Mesenchymal stem cell (in vitro differentiated cells and primary cell): Measurements from ENCODE around the gene SCAF8.
A peak's percentile ranks its signal among the peaks of the same experiment; 100 is the strongest.

Experiments
- DNase-seq: peaks from one replicate; pipeline ENCODE4 v3.0.0-alpha.2; 2013
- H2AFZ ChIP-seq: one replicate; pipeline ENCODE4 v1.6.1; 2013; ENCODE audit warnings: low read depth, mild to moderate bottlenecking, control low read depth, inconsistent platforms, low read length, moderate library complexity
- H2AK5ac ChIP-seq: 2 replicates; pipeline ENCODE4 v1.6.1; 2013; ENCODE audit warnings: low read length, moderate library complexity, mild to moderate bottlenecking, inconsistent platforms; ENCODE audit not compliant: severe bottlenecking
- H2BK120ac ChIP-seq: one replicate; pipeline ENCODE4 v1.6.1; 2013; ENCODE audit warnings: low read depth, mild to moderate bottlenecking, inconsistent platforms, low read length, moderate library complexity
- H2BK12ac ChIP-seq, 2 experiments: one replicate each; pipeline ENCODE4 v1.6.1; 2013; ENCODE audit warnings: inconsistent platforms in 2 of 2, low read length in 2 of 2, mild to moderate bottlenecking in 2 of 2, moderate library complexity in 2 of 2, control low read depth in 1 of 2
- H2BK15ac ChIP-seq: one replicate; pipeline ENCODE4 v1.6.1; 2013; ENCODE audit warnings: mild to moderate bottlenecking, low read depth, inconsistent platforms; ENCODE audit not compliant: poor library complexity, severe bottlenecking
- H2BK5ac ChIP-seq: 2 replicates; pipeline ENCODE4 v1.6.1; 2013; ENCODE audit warnings: low read depth, mild to moderate bottlenecking, low read length, control low read depth, inconsistent platforms; ENCODE audit not compliant: poor library complexity, severe bottlenecking
- H3K14ac ChIP-seq, 2 experiments: one replicate each; pipeline ENCODE4 v1.6.1; 2013; ENCODE audit warnings: inconsistent platforms in 2 of 2, low read length in 2 of 2, control low read depth in 1 of 2, mild to moderate bottlenecking in 1 of 2, moderate library complexity in 1 of 2
- H3K18ac ChIP-seq, 2 experiments: one replicate each; pipeline ENCODE4 v1.6.1; 2013; ENCODE audit warnings: inconsistent platforms in 2 of 2, low read length in 2 of 2, control low read depth in 1 of 2, low read depth in 1 of 2, mild to moderate bottlenecking in 1 of 2
- H3K23ac ChIP-seq, 2 experiments: one replicate each; pipeline ENCODE4 v1.6.1; 2013; ENCODE audit warnings: inconsistent platforms in 2 of 2, low read length in 2 of 2, mild to moderate bottlenecking in 2 of 2, moderate library complexity in 2 of 2, control low read depth in 1 of 2
- H3K27ac ChIP-seq: 2 replicates; pipeline ENCODE4 v1.5.1; 2013; ENCODE audit warnings: mild to moderate bottlenecking, moderate library complexity, low read length, control low read depth, inconsistent platforms; ENCODE audit not compliant: poor library complexity, severe bottlenecking
- H3K27me3 ChIP-seq, 2 experiments: 2 replicates each; pipeline versions ENCODE4 v1.6.1 to v1.7.0; 2013; ENCODE audit warnings: low read length in 2 of 2, mild to moderate bottlenecking in 2 of 2, moderate library complexity in 2 of 2, control low read depth in 1 of 2, inconsistent platforms in 1 of 2; ENCODE audit not compliant: control insufficient read depth in 1 of 2, insufficient read depth in 1 of 2
- H3K36me3 ChIP-seq, 2 experiments: 2 replicates each; pipeline versions ENCODE4 v1.6.1 to v1.7.0; 2013; ENCODE audit warnings: low read length in 2 of 2, control low read depth in 1 of 2, inconsistent platforms in 1 of 2, low read depth in 1 of 2, mild to moderate bottlenecking in 1 of 2; ENCODE audit not compliant: insufficient read depth in 2 of 2, control insufficient read depth in 1 of 2
- H3K4ac ChIP-seq, 2 experiments: one replicate each; pipeline ENCODE4 v1.6.1; 2013; ENCODE audit warnings: inconsistent platforms in 2 of 2, low read length in 2 of 2, mild to moderate bottlenecking in 2 of 2, moderate library complexity in 2 of 2, control low read depth in 1 of 2, low read depth in 1 of 2
- H3K4me1 ChIP-seq: 2 replicates; pipeline ENCODE4 v1.6.1; 2013; ENCODE audit warnings: low read depth, low read length, control low read depth; ENCODE audit not compliant: control insufficient read depth, insufficient read depth
- H3K4me2 ChIP-seq: 2 replicates; pipeline ENCODE4 v1.6.1; 2013; ENCODE audit warnings: low read length, mild to moderate bottlenecking, inconsistent platforms; ENCODE audit not compliant: poor library complexity, severe bottlenecking
- H3K4me3 ChIP-seq, 2 experiments: 2 replicates each; pipeline versions ENCODE4 v1.5.1 to v1.7.0; 2013; ENCODE audit warnings: low read length in 2 of 2, mild to moderate bottlenecking in 2 of 2, control low read depth in 1 of 2, low read depth in 1 of 2; ENCODE audit not compliant: insufficient read depth in 1 of 2
- H3K79me1 ChIP-seq: replicated peaks from 2 replicates; pipeline ENCODE4 v1.6.1; 2013; ENCODE audit warnings: mild to moderate bottlenecking, control low read depth, low read length, inconsistent platforms; ENCODE audit not compliant: poor library complexity, severe bottlenecking
- H3K9ac ChIP-seq: 2 replicates; pipeline ENCODE4 v1.7.0; 2013; ENCODE audit warnings: mild to moderate bottlenecking, low read length, moderate library complexity
- H3K9me3 ChIP-seq: 2 replicates; pipeline ENCODE4 v1.7.0; 2013; ENCODE audit warnings: mild to moderate bottlenecking, low read length; ENCODE audit not compliant: control insufficient read depth
- H4K8ac ChIP-seq: one replicate; pipeline ENCODE4 v1.6.1; 2013; ENCODE audit warnings: inconsistent platforms, mild to moderate bottlenecking, low read length, moderate library complexity
- H4K91ac ChIP-seq: one replicate; pipeline ENCODE4 v1.6.1; 2013; ENCODE audit warnings: mild to moderate bottlenecking, low read length, inconsistent platforms
- WGBS: methylation state at CpG from one replicate; pipeline ENCODE4 v1.1.7; 2013; ENCODE audit warnings: mixed read lengths; 5-methylcytosine and 5-hydroxymethylcytosine counted together

SCAF8 gene

DNA sequence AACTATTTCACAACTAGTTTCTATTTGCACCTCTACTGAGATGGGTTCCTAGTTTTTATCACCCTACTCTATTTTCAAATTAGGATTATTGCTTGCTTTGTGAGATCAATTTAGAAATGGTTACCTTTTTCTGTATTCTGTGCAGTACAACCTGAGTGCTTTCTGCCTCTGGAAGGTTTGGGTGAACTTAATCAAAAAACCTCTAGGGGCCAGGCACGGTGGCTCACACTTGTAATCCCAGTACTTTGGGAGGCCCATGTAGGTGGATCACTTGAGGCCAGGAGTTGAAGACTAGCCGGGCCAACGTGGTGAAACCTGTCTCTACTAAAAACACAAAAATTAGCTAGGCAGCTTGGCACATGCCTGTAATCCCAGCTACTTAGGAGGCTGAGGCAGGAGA lies 63.3 kb downstream of the SCAF8 start:
- H3K14ac ChIP-seq = no peak overlapping the region
- H2BK12ac ChIP-seq = no peak overlapping the region
- H3K9me3 ChIP-seq = no peaks in the 10 kb centered on the region
- H3K9ac ChIP-seq = no peak overlapping the region
- H3K27ac ChIP-seq = no peak overlapping the region
- H3K79me1 ChIP-seq = peaks cover 18% of the 10 kb centered on the region
- no peak overlapping the region for H2BK15ac ChIP-seq
- H2AK5ac ChIP-seq = no peak overlapping the region
- H4K8ac ChIP-seq = no peak overlapping the region
- H4K91ac ChIP-seq = no peak overlapping the region
- H3K4me3 ChIP-seq = no peak overlapping the region
- H2AFZ ChIP-seq = no peak overlapping the region
- H3K4me2 ChIP-seq = no peak overlapping the region
- 99% methylated on average over 3 of the region's 3 CpGs for WGBS
- H3K27me3 ChIP-seq = no peaks in the 10 kb centered on the region
- H2BK5ac ChIP-seq = no peak overlapping the region
- no peak overlapping the region for H3K18ac ChIP-seq
- no peak overlapping the region for H3K4ac ChIP-seq
- H2BK120ac ChIP-seq = no peak overlapping the region
- no peak for DNase-seq
- H3K36me3 ChIP-seq = peaks cover 14 to 69% of the 10 kb centered on the region in 2 experiments
- H3K4me1 ChIP-seq = no peaks in the 10 kb centered on the region
- no peak overlapping the region for H3K23ac ChIP-seq

DNA sequence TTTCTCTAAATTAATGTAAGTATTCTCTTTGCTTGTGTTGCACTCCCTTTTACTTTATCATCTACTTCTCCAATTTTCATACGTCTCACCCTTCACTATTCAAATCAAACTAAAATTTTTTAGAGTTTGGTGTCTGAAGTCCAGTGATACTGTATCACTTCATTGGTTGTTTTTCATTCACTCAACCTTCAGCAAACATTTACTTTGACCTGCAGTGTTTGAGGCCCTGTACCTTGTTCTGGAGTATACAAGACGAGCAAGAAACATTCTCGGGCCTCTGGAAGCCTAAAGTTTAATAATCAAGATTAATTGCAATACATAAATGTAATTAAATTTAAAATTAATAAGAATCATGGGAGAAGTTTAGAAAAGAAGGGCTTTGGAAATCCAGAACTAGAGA lies 64.6 kb downstream of the SCAF8 start:
- no peaks in the 10 kb centered on the region for H3K4me1 ChIP-seq
- H3K4ac ChIP-seq = no peak overlapping the region
- H3K4me2 ChIP-seq = no peak overlapping the region
- no peaks in the 10 kb centered on the region for H3K9me3 ChIP-seq
- H3K9ac ChIP-seq = no peak overlapping the region
- no peak overlapping the region for H4K8ac ChIP-seq
- H3K14ac ChIP-seq = no peak overlapping the region
- DNase-seq = no peak
- no peak overlapping the region for H2AK5ac ChIP-seq
- no peak overlapping the region for H2BK120ac ChIP-seq
- H3K79me1 ChIP-seq = peaks cover 18% of the 10 kb centered on the region
- H4K91ac ChIP-seq = no peak overlapping the region
- H2AFZ ChIP-seq = no peak overlapping the region
- no peak overlapping the region for H2BK15ac ChIP-seq
- no peaks in the 10 kb centered on the region for H3K27me3 ChIP-seq
- no peak overlapping the region for H3K18ac ChIP-seq
- no peak overlapping the region for H2BK12ac ChIP-seq
- H2BK5ac ChIP-seq = no peak overlapping the region
- H3K27ac ChIP-seq = no peak overlapping the region
- WGBS = 100% methylated on average over 1 of the region's 3 CpGs
- H3K36me3 ChIP-seq = peaks cover 16 to 66% of the 10 kb centered on the region in 2 experiments
- H3K23ac ChIP-seq = no peak overlapping the region
- H3K4me3 ChIP-seq = no peak overlapping the region

DNA sequence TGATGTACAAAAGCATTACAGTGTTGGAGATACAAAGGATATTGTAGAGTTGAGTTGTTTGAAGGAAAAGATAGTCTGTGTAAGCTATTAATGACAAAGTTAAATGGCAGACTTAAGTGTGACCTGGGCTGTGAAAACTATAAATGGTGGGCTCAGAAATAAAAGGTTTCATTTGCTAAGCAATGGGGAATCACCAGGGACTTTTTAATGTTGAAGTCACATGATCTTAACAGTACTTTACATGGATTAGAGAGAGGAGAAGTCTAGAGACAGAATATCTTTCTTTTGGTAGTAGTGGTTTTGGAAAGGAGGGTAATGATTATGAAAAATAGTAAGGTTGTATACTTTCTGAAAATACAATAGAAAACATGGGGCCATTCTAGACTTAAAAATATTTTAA lies 67.1 kb downstream of the SCAF8 start:
- Histone ChIP-seq H2AK5ac (no peak overlapping the region), H2BK15ac (no peak overlapping the region), H2BK12ac (no peak overlapping the region), H3K27ac (no peak overlapping the region), H3K9me3 (no peaks in the 10 kb centered on the region), H3K4me3 (no peak overlapping the region), H3K14ac (no peak overlapping the region), H2AFZ (no peak overlapping the region), H3K23ac (no peak overlapping the region), H4K8ac (no peak overlapping the region), H2BK120ac (no peak overlapping the region), H3K36me3 (peaks cover 9 to 66% of the 10 kb centered on the region in 2 experiments), H3K27me3 (no peaks in the 10 kb centered on the region), H3K18ac (no peak overlapping the region), H3K4me2 (no peak overlapping the region), H2BK5ac (no peak overlapping the region), H3K4me1 (no peaks in the 10 kb centered on the region), H3K79me1 (peaks cover 14% of the 10 kb centered on the region), H3K4ac (no peak overlapping the region), H4K91ac (no peak overlapping the region), H3K9ac (no peak overlapping the region)
- DNase-seq = no peak

DNA sequence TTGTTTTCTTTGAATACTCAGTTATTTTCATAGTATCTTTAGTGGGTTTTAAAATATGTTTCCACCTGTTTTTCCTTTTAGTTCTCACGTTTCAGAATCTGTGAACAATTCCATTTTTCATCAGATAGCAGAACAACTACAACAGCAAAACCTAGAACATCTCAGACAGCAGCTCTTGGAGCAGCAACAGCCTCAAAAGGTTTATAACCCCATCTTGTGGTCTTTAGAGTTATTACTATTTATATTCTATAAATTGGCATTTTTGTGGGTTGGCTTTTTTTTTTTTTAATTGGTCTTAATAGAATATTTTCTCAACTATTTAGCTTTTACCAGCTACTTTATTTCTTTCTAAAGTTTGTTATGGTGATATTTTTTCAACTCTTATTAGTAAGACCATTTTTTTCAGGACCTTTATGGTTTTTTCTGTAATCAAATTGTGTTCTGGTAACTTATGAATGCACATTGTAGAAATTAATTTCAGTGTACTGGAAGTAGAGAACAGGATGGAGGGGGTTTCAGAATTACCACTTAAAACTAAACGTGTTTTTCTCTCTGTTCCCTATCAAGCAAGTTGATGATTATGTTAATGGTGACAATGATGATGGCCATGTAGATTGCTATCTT lies 72.2 kb downstream of the SCAF8 start:
- no peak overlapping the region for H3K4me2 ChIP-seq
- H2BK5ac ChIP-seq = no peak overlapping the region
- no peaks in the 10 kb centered on the region for H3K4me1 ChIP-seq
- H3K23ac ChIP-seq = no peak overlapping the region
- H3K9me3 ChIP-seq = no peaks in the 10 kb centered on the region
- no peak overlapping the region for H2BK12ac ChIP-seq
- no peak overlapping the region for H3K14ac ChIP-seq
- no peak overlapping the region for H2BK15ac ChIP-seq
- WGBS = 79% methylated on average over 2 of the region's 2 CpGs
- no peak overlapping the region for H3K4ac ChIP-seq
- DNase-seq = peak; percentile 63
- H4K91ac ChIP-seq = no peak overlapping the region
- H3K27ac ChIP-seq = no peak overlapping the region
- H2AFZ ChIP-seq = no peak overlapping the region
- H3K9ac ChIP-seq = no peak overlapping the region
- H4K8ac ChIP-seq = no peak overlapping the region
- H3K27me3 ChIP-seq = no peaks in the 10 kb centered on the region
- no peak overlapping the region for H3K18ac ChIP-seq
- H3K79me1 ChIP-seq = peaks cover 7% of the 10 kb centered on the region
- H3K4me3 ChIP-seq = no peak overlapping the region
- no peak overlapping the region for H2AK5ac ChIP-seq
- peaks cover 5 to 76% of the 10 kb centered on the region in 2 experiments for H3K36me3 ChIP-seq
- H2BK120ac ChIP-seq = no peak overlapping the region
